Measurements from ENCODE around the gene RAD51B.

The RAD51B gene

GRCh38 chr14:68154275-68154674, 334.7 kb downstream of the RAD51B start:
- FAIRE-seq (no peak), DNase-seq (ENCODE audit: extremely low spot score, insufficient read length, low read depth) (no peak)

- DNase-seq (ENCODE audit: extremely low spot score, insufficient read length, low read depth): no peak
Observed at GRCh38 chr14:68157971-68158371, 338.4 kb downstream of the RAD51B start.

GRCh38 chr14:68158640-68159039, 339.1 kb downstream of the RAD51B start:
- no peak for FAIRE-seq
- no peak for DNase-seq (ENCODE audit: extremely low spot score, insufficient read length, low read depth)

More at GRCh38 chr14:68157971-68158371, 338.4 kb downstream of the RAD51B start:
- no peak for FAIRE-seq

GRCh38 chr14:68159701-68160633, 340.4 kb downstream of the RAD51B start:
- DNase-seq (ENCODE audit: extremely low spot score, insufficient read length, low read depth) (no peak), FAIRE-seq (no peak)

- FAIRE-seq (no peak), DNase-seq (ENCODE audit: extremely low spot score, insufficient read length, low read depth) (no peak)
Observed at GRCh38 chr14:68160779-68161546, 341.4 kb downstream of the RAD51B start.

GRCh38 chr14:68162887-68163286, 343.3 kb downstream of the RAD51B start:
- FAIRE-seq (peak; percentile 18), DNase-seq (ENCODE audit: extremely low spot score, insufficient read length, low read depth) (no peak)

GRCh38 chr14:68164711-68165113, 345.1 kb downstream of the RAD51B start:
- DNase-seq (ENCODE audit: extremely low spot score, insufficient read length, low read depth) (no peak), FAIRE-seq (peak; percentile 46)

- no peak for DNase-seq (ENCODE audit: extremely low spot score, insufficient read length, low read depth)
- FAIRE-seq: no peak
Observed at GRCh38 chr14:68165274-68165843, 345.8 kb downstream of the RAD51B start.

GRCh38 chr14:68166731-68167382, 347.3 kb downstream of the RAD51B start:
- FAIRE-seq (peak; percentile 45), DNase-seq (ENCODE audit: extremely low spot score, insufficient read length, low read depth) (no peak)

- FAIRE-seq (peak; percentile 50), DNase-seq (ENCODE audit: extremely low spot score, insufficient read length, low read depth) (no peak)
Observed at GRCh38 chr14:68167383-68168087, 348.0 kb downstream of the RAD51B start.

- DNase-seq (ENCODE audit: extremely low spot score, insufficient read length, low read depth) (no peak), FAIRE-seq (no peak)
Observed at GRCh38 chr14:68168460-68169109, 349.0 kb downstream of the RAD51B start.

- DNase-seq (ENCODE audit: extremely low spot score, insufficient read length, low read depth) (no peak), FAIRE-seq (no peak)
Observed at GRCh38 chr14:68172216-68172615, 352.6 kb downstream of the RAD51B start.

GRCh38 chr14:68172627-68173026, 353.0 kb downstream of the RAD51B start:
- FAIRE-seq: peak; percentile 77
- DNase-seq (ENCODE audit: extremely low spot score, insufficient read length, low read depth): no peak

GRCh38 chr14:68173227-68173972, 353.8 kb downstream of the RAD51B start:
- peak; percentile 48 for FAIRE-seq
- no peak for DNase-seq (ENCODE audit: extremely low spot score, insufficient read length, low read depth)

- no peak for FAIRE-seq
- no peak for DNase-seq (ENCODE audit: extremely low spot score, insufficient read length, low read depth)
Observed at GRCh38 chr14:68174446-68174845, 354.9 kb downstream of the RAD51B start.

- no peak for DNase-seq (ENCODE audit: extremely low spot score, insufficient read length, low read depth)
- no peak for FAIRE-seq
Observed at GRCh38 chr14:68176687-68177086, 357.1 kb downstream of the RAD51B start.

- FAIRE-seq: no peak
- DNase-seq (ENCODE audit: extremely low spot score, insufficient read length, low read depth): no peak
Observed at GRCh38 chr14:68177728-68178127, 358.1 kb downstream of the RAD51B start.

- no peak for DNase-seq (ENCODE audit: extremely low spot score, insufficient read length, low read depth)
- no peak for FAIRE-seq
Observed at GRCh38 chr14:68178282-68178681, 358.7 kb downstream of the RAD51B start.

Data from GM18507 (cell line).